GM18861 (cell line): ENCODE data around the gene ADISSP.
"Not testable (repeated sequence)": the region's sequence is repeated elsewhere in the genome, so short reads cannot be mapped to it uniquely, and the experiment has no call there.

Source experiments
- ATAC-seq: cut with Tn5 transposase; IDR thresholded peaks from one replicate; pipeline ENCODE4 v1.9.1; 2021; ENCODE audit not compliant: unreplicated experiment

Gene ADISSP

GRCh38 chr20:3798373-3798768 is 30.8 kb upstream of the ADISSP start:
- ATAC-seq, result no peak

GRCh38 chr20:3797592-3798372 is 30.2 kb upstream of the ADISSP start:
- ATAC-seq, result no peak

GRCh38 chr20:3797226-3797545 is 29.6 kb upstream of the ADISSP start:
- no peak for ATAC-seq

GRCh38 chr20:3796477-3797225 is 29.1 kb upstream of the ADISSP start:
- ATAC-seq, result no peak

- ATAC-seq, result peak; percentile 56
Observed at GRCh38 chr20:3795511-3796468, 28.2 kb upstream of the ADISSP start, which contains the start of gene CDC25B. Gene CDC25B (plus strand): TSS chr20:3796310. CDS start chr20:3796532, 222 bp downstream.

GRCh38 chr20:3794701-3795420 is 27.3 kb upstream of the ADISSP start:
- ATAC-seq, result no peak

GRCh38 chr20:3794168-3794567 is 26.6 kb upstream of the ADISSP start:
- not testable (repeated sequence) for ATAC-seq

- ATAC-seq, result not testable (repeated sequence)
Observed at GRCh38 chr20:3789201-3789600, 21.6 kb upstream of the ADISSP start.

- ATAC-seq, result no peak
Observed at GRCh38 chr20:3788685-3789155, 21.2 kb upstream of the ADISSP start.

GRCh38 chr20:3787324-3788014 is 19.9 kb upstream of the ADISSP start:
- no peak for ATAC-seq

- peak; percentile 69 for ATAC-seq
Observed at GRCh38 chr20:3786665-3787323, 19.2 kb upstream of the ADISSP start, which contains the start of gene CENPB. Gene CENPB (minus strand): TSS chr20:3786740. CDS start chr20:3786483, 257 bp downstream.

GRCh38 chr20:3786126-3786484 is 18.6 kb upstream of the ADISSP start:
- ATAC-seq, result peak; percentile 8

- no peak for ATAC-seq
Observed at GRCh38 chr20:3785240-3786125, 17.9 kb upstream of the ADISSP start.

- no peak for ATAC-seq
Observed at GRCh38 chr20:3784863-3785239, 17.3 kb upstream of the ADISSP start.

GRCh38 chr20:3784216-3784853 is 16.8 kb upstream of the ADISSP start:
- no peak for ATAC-seq

- ATAC-seq, result no peak
Observed at GRCh38 chr20:3783511-3784195, 16.1 kb upstream of the ADISSP start.

- ATAC-seq, result no peak
Observed at GRCh38 chr20:3783068-3783489, 15.5 kb upstream of the ADISSP start.
